GM19351 (cell line): ENCODE measurements around the gene GPR158.

Source experiments
- ATAC-seq: cut with Tn5 transposase; IDR thresholded peaks from one replicate; pipeline ENCODE4 v1.9.1; 2021; ENCODE audit warnings: mild to moderate bottlenecking, moderate library complexity; ENCODE audit not compliant: unreplicated experiment

The GPR158 gene

DNA sequence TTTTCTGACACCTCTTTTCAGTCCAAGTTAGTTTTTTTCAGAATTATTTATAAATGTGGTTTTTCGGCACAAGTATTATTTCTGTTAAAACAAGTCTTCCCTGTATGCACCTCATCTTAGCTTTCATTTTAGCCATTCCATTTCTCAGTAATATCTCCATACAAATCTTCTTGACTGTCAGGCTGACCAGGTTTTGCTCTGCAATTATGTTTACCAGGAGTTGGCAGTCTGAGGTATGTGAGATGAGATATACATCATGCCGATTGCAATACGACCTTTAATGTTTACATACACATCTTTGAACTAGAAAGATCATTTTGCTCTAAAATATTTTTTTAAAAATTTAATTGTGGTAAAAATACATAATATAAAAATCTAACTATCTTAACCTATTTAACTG lies 209.8 kb downstream of the GPR158 start:
- no peak for ATAC-seq

DNA sequence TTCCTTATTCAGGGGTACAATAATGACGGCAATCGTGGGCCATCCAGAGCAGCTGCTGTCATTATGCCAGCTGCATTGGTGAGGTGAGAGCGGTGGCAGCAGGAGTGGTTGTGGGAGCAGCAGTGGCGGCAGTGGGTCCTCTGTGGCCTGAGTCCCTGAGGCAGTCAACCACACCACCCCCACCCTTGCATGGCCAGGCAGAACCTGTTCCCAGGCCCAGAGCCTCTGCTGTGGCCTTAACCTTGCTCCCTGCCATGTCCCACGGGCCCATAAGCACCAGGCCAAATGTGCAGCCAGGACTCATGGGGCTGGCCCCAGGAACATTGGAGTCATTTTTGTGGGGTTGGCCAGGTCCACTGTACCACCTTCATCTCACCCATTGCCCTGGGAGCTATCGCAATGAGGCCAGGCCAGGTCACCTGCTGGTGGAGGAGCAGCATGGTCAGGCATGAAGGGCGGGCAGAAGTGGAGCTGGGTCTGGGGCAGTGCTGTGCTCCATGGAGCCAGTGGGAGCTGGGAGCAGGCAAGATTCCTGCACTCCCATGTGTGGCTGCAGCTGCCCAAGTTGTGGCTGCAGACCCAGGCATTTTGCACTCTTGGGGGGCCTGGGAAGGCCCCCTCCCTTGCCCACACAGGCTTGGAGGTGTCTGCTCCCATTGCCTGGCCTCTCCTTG lies 213.5 kb downstream of the GPR158 start:
- no peak for ATAC-seq

DNA sequence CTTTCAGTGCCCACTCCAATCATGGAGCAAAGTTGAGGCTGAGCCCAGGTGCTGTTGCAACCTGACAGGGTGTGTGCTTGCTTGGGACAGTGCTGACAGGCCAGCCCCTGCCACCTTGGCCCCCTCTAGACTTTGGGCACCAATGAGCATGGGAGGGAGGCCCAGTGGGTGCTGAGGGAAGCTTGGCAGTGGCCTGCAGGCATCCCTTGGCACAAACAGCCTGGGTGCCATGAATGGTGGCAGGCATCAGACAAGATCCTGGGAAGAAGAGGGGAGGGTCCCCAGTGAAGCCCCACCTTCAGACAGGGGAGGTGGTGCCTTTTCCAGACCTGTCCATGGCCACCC lies 214.0 kb downstream of the GPR158 start:
- no peak for ATAC-seq

DNA sequence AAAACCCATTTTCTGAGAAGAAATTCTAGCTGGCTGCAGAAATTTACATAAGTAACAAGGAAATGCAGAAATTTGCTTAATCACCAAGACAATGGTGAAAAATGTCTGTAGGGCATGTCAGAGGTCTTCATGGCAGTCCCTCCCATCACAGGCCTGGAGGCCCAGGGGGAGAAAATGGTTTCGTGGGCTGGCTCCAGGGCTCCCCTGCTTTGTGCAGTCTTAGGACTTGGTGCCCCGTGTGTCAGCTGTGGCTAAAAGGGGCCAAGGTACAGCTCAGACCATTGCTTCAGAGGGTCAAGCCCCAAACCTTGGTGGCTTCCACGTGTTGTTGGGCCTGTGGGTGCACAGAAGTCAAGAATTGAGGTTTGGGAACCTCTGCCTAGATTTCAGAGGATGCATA lies 215.9 kb downstream of the GPR158 start:
- ATAC-seq, result no peak

DNA sequence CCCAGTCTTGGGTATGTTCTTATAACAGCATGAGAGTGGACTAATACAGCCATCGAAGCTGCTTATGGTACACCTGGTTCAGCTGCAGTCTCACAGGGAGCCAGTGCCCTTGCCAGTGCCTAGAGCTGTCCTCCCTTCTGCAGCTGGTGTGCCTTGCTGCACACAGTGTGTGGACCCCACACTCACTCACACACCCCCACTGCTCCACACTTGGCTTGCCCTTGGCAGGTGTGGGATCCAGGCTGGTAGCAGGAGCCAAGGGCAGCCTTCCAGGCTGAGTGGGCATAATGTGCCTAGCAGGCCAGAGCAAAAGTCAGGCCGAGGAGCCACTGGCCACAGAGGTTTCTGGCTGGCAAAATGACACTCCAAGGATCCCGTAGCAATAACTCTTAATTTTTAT lies 217.3 kb downstream of the GPR158 start:
- no peak for ATAC-seq

DNA sequence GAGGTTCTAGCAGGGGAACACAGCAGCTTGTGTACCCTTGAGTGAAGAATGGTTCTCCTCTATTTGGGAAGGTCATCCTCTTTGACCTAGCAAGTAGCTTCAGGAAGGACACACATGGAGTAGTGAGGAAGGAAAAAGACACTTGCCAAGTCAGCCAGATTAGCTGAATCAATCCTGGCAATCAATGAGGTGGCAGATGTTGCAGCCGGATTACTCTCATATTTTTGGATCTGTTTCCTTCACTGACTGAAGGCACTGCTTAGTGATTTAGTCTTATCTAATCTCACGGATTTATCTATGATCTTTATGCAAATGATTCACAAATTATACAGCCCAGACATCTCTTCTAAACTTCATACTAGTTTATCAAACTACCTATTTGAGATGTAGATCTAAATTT lies 218.8 kb downstream of the GPR158 start:
- ATAC-seq, result no peak

DNA sequence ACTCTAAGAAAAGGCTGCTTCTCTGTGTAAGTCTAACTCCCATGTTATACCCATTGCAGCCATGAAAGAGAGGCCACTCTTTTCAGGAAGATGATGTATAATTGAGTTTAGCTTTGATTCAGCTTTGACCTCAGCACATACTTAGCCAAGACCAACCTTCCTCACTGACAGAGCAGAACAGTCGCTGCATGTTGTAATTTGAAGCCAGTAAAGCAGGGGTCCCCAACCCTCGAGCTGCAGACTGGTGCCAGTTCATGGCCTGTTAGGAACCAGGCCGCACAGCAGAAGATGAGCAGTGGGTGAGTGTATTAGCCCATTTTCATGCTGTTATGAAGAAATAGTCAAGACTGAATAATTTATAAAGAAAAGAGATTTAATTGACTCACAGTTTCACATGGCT lies 223.9 kb downstream of the GPR158 start:
- ATAC-seq, result no peak

DNA sequence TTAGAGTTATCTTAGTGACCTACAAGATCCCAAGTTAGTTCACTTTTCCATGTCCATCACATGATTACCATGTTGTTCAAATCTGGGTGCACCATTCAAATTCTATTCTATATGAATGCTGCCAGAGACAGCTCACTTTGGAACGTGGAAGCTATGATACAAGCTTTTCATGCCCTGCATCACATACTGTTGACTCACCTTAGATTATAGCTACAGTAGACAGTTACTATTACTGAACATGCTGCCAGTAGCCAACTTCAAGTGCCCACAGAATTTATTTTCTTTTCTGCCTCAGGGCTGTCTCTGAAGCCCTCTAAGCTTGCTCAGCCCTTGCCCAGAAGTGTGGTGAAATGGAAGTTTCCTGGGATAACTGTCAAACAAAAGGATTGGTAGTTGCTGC lies 231.1 kb downstream of the GPR158 start:
- no peak for ATAC-seq

DNA sequence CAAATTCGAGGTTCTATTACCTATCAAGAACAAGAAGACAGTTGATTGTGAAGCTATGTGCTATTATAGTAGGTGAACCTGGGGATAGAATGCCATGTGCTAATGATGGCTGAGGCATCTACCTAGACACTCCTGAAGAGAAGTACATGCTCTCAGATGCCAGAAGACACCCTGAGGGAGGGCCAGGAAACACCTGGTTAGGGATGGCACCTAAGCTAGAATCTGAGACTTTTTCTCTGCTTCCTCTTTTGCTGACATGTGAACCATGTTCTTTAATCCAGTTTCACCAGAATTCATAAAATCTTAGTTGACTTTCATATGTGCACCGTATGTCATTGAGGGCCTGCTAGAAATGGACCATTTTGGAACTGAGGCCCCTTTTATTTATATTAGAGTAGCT lies 242.8 kb downstream of the GPR158 start:
- no peak for ATAC-seq

DNA sequence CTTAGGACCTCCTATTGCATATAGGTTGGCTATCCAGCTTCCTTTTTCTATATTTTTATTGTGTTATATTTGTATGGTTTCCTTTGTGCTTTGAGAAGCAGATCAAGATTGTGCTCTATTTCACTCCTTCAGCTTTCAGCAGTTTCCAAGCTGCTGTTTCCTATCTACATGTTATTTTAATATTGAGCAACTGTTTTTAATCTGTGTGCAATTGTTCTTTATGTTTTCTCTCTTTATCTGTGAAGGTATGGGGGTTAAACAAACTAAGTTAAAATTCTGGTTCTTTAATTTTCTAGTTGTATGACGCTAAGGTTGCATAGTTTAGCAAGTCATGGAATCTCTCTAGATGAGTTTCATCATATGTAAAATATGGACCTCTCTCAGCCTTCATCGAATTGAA lies 251.0 kb downstream of the GPR158 start:
- no peak for ATAC-seq

DNA sequence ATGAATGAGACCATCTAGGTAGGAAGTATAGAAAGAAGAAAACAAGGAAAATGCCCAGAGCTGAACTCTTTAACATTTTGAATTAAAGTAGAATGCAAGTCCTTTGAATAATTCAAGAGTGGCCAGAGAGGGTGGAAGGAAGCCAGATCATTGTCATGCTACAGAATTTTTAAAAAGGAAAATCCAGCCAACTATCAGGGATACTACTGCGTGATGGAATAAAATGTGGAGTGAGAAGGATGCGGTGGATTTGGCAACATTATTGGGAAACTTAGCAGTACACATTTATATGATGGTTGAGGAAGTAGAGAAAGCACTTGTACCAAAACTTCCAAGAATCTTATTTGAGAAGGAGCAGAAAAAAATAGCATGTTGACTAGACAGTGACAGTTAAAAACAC lies 261.6 kb downstream of the GPR158 start:
- ATAC-seq, result no peak

DNA sequence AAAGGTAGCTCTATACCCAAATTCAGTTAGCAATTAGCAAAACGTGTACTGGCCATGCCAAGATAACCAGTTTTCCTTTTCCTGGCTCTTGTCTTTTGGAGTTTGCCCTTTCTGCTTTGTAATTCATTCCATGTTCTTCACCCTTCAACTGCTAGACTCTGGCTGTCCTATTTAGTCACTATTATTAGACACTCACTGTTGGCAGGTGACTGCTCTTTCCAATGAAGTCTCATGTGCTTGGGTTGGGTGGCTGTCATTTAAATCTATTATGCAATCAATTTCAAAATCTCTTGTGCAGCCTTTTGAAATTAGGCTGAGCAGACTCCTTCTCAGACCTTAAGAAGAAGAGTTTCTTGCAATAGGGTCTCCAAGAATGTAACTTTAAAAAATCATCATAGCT lies 266.5 kb downstream of the GPR158 start:
- ATAC-seq, result no peak

DNA sequence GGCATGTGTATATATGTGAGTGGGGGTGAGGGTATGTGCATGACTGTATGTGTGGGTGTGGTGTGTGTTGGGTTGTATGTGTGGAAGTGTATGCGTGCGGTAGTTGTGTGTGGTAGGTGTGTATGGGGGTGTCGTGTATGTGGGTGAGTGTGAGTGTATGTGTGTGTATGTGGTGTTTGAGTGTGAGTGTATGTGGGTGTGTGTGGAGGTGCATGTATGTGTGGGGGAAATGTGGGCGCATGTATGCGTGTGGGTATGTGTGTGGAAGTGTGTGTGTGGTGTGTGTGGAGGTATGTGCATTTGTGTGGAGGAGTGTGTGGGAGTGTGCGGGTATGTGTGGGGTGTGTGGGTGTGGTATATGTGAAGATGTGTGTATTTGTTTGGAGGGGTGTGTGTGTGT lies 269.5 kb downstream of the GPR158 start:
- no peak for ATAC-seq

DNA sequence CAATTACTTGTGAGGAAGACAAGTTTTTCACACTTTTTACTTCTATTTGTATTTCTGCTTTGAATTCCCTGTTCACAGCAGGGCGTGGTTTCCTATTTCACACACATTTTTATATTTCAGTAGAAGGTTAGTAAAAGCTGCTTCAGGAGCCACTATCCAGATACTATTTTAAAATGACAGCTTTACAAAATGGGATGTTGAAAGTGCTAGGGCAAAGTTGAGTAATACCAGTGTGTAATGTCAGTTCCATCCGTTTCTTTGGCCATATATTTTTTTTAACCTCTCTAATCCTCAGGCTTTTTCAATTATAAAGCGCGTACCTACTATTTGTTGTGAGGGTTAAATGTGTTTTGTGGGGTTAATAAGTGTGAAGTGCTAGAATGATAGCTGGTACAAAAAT lies 276.6 kb downstream of the GPR158 start:
- no peak for ATAC-seq

DNA sequence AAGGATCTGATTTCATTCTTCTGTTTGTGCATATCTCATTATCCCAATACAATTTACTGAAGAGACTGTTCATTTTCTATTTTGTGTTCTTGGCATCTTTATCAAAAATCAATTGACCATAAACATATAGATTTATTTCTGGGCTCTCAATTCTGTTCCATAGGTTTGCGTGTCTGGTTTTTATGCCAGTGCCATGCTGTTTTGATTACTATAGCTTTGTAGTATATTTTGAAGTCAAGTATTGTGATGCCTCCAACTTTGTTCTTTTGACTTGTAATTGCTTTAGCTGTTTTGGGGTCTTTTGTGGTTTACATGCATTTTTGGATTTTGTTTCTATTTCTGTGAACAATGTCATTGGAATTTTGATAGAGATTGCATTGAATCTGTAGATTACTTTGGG lies 278.8 kb downstream of the GPR158 start:
- ATAC-seq, result no peak

DNA sequence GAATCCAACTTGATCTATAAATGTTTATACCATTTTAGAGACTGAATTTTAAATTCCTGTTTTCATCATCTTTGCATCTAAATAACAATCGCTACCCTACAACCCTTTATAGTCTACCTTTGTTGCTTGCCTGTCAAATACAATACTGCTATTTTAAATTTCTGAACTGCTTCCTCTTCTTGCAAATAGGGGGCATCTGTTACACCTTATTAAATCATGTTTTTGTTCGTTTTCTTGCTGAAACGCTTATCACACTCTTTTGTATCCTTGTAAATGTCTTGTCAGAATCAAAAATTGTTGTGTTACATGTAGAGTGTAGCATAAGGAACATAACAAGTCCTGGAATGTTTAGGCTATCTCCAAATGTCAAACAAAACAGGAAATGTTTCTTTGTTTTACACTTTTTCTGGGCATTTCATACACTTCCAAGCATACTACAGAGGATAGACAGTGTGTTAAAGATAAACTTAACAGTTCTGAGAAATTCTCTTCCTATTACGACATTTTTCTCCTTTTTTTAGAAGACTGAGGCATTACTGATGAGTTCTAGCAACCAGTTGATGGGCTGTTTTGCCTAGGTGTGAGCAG lies 281.3 kb downstream of the GPR158 start:
- no peak for ATAC-seq

DNA sequence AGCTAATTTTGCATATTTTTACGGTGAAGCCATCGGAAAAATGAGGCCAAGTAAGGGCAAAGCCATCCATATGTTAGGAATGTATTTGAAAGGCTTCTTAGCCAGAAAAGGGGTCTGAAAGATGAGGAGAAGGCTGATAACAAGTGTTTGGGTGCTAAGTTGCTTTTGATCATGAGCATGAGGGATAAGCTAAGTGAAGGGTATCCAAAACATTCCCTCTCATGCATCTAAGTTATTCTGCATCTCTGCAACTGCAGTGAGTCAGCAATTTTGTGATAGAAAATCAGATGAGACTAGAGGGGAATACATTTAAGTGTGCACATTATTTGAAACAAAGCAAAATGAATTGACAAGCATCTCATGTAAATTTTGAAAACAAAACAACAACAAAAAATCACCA lies 282.8 kb downstream of the GPR158 start:
- no peak for ATAC-seq

DNA sequence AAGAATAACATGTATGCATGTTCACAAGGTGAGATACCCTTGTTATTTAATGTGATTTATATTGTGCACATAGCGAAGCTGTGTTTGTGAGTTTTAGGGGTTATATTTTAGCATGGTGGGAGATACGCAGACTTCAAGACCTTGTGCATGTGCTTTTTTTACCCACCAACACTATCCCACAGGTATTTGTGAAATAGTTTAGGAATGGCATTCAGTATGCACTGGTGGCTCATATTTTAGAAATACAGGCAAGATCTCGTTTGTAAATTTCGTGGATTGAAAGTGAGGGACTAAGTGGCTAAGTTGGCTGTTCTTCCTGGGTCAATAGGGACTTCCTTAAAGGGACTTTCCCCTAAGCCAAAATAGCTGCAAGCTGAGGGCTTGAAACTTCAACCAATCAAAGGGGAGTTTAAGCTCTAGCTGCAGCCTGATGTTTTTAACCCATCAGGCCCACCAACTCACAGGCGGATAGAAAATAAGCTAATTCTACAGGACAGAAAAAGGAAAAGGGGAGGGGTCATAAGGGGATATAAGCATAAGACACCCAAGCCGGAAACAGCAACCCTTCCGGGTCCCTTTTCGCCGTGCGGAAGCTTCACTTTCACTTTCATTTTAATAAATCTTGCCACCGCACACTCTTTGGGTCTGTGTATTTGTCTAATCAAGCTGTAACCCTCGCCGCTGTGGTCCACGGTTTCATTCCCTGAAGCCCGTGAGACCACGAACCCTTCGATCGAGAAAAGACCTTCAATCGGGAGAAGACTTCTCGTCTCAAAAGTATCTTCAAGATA lies 291.0 kb downstream of the GPR158 start:
- ATAC-seq, result no peak

DNA sequence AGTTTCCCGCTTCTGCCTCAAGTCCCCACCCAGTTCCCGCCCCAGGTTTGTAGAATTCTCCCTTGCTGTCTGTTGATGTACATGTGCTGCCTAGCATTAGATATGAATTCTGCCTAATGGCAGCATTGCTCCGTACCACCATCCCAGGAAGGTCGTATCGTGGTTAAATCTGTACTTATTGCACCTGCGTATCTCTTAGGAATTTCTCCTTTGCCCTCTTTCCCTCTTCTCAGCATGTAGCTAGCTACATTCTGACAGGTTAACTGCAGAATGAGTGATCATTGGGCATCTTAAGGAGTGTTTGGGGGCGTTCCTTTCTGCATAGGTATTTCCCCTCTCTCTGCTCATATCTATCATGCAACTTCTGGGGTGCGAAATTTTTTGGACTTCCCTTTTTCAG lies 293.1 kb downstream of the GPR158 start:
- no peak for ATAC-seq

DNA sequence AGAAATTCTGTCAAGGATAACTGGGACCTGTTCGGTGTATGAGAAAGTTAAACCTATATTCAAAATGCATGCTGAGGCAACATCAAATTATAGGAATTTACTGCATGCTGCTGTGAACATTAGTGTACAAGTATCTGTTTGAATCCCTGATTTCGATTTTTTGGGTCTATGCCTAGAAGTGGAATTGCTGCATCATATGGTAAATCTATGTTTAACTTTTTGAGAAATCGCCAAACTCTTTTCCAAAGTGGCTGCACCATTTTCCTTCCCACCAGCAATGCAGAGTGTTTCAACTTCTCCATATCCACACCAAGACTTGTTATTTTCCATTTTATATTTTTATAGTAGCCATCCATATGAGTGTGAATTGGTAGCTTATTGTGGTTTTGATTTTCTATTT lies 306.7 kb downstream of the GPR158 start:
- ATAC-seq, result no peak

DNA sequence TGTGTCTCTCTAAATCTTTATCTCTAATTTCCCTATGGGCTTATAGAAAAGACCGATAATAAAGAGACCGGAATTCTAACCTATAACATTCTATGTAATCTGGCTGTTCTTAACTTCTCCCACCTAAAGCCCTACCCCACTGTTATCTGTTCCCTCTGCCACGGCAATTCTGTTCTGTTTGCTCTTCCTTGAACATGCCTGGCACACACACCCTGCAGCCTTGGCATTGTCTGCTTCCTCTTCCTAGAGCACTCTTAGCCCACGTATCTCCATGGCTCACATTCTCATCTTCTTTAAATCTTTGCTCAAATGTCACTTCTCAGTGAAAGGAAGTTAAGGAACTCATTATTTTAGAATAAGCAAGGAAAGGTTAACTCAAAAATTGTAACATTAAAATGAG lies 309.2 kb downstream of the GPR158 start:
- no peak for ATAC-seq

DNA sequence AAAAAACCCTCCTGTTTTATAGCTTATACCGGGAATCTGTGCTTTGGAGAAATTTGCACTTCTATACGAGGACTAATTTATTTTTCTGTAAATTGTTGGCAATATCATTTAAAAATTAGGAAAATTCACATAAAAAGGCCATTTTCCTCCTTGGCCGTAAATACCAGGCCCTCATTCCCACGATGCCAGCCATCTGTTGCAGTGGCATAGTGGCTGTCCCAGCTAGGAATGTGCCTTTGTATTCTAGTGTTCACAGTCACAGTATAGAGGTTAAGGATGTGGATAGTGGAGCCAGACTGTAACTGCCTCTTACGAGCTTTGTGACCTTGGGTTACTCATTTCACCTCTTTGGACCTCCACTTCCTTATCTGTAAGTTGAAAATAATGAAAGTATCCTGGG lies 312.5 kb downstream of the GPR158 start:
- ATAC-seq, result no peak

DNA sequence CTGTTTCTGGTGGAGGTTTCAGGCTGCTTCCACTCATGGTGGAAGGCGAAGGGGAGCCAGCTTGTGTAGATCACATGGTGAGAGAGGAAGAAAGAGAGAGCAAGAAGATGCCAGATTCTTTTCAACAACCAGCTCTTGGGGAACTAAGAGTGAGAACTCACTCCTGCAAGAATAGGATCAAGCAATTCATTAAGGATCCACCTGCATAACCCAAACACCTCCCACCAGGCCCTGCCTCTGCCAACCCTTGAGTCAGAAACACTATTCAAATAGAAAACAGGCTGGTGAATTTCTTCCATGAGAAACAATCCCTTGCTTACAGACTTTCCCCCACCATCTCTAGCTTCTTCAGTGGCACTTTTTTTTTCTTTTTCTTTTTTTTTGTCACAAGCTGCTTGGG lies 317.2 kb downstream of the GPR158 start:
- ATAC-seq, result no peak
